Small intestine (tissue), 7 donors: ENCODE results near the gene PLA2G4B. TPM values are rescaled to one million over a fixed set of nuclear protein-coding genes. Genes with fewer than 3 reads are reported as not detected.

Experiments
- DNase-seq, 2 donors: peaks; one replicate each; pipeline versions ENCODE4 v3.0.0 to v3.0.0-alpha.2; 2013
- FAIRE-seq: peaks from 2 replicates; lab custom pipeline; 2012; peaks lifted over from hg19 to GRCh38; lab: Jason Lieb, UNC
- H3K27ac ChIP-seq, 3 donors: one replicate each; pipeline ENCODE4 v1.5.1; 2013; ENCODE audit warnings: low read length in 2 of 3, mild to moderate bottlenecking in 2 of 3, control low read depth in 1 of 3, inconsistent platforms in 1 of 3, low read depth in 1 of 3, moderate library complexity in 1 of 3
- H3K27me3 ChIP-seq, 3 donors: one replicate each; pipeline ENCODE4 v1.6.1; 2013; ENCODE audit warnings: low read length in 3 of 3, inconsistent platforms in 1 of 3; ENCODE audit not compliant: control insufficient read depth in 3 of 3, insufficient read depth in 3 of 3
- H3K36me3 ChIP-seq, 3 donors: one replicate each; pipeline ENCODE4 v1.6.1; 2013; ENCODE audit warnings: low read length in 3 of 3, inconsistent platforms in 1 of 3, low read depth in 1 of 3, mild to moderate bottlenecking in 1 of 3, moderate library complexity in 1 of 3; ENCODE audit not compliant: control insufficient read depth in 3 of 3, insufficient read depth in 2 of 3
- H3K4me1 ChIP-seq, 3 donors: one replicate each; pipeline ENCODE4 v1.6.1; 2013; ENCODE audit warnings: low read length in 2 of 3, inconsistent platforms in 1 of 3, low read depth in 1 of 3, mild to moderate bottlenecking in 1 of 3, moderate library complexity in 1 of 3; ENCODE audit not compliant: control insufficient read depth in 3 of 3, insufficient read depth in 2 of 3
- H3K4me3 ChIP-seq, 3 donors: one replicate each; pipeline ENCODE4 v1.5.1; 2013; ENCODE audit warnings: low read length in 3 of 3, control low read depth in 1 of 3, inconsistent platforms in 1 of 3, low read depth in 1 of 3, mild to moderate bottlenecking in 1 of 3, moderate library complexity in 1 of 3
- H3K9me3 ChIP-seq, 2 donors: one replicate each; pipeline ENCODE4 v1.6.1; 2013; ENCODE audit warnings: low read depth in 1 of 2, low read length in 1 of 2; ENCODE audit not compliant: control insufficient read depth in 2 of 2, insufficient read depth in 1 of 2
- WGBS, 3 donors: extraction: QIAGEN DNeasy Blood & Tissue Kit; methylation state at CpG; one replicate each; pipeline ENCODE4 v1.1.7; 2013; 5-methylcytosine and 5-hydroxymethylcytosine counted together
- polyA plus RNA-seq, 4 donors: library from polyadenylated mRNA; stranded (reverse) in 3 of 4; unstranded in 1 of 4; fragments of 200-250 nt in 3 of 4; fragments of 120-200 nt in 1 of 4; gene quantifications; one replicate each; pipeline versions ENCODE4 v1.2.1 to v1.2.3, GENCODE V29; 2013
- donor health status: healthy with polysubstance abuse.
- donor health status: control.
- donor health status: control.
- donor health status: Bipolar disorder and iron deficiency.
- donor health status: healthy.

The PLA2G4B gene
- polyA plus RNA-seq, 4 donors: 4.6 to 13.0 (median 10.2) TPM

- DNase-seq (peak; percentile 15 to 57), FAIRE-seq (no peak)
- Histone ChIP-seq H3K36me3 (peaks cover 0 to 30% (median 0%) of the 10 kb centered on the region in 3 donors), H3K4me3 (no peak overlapping the region), H3K27me3 (no peaks in the 10 kb centered on the region), H3K27ac (peak overlapping the region in 1 of 3 donors; percentile 4), H3K9me3 (no peaks in the 10 kb centered on the region), H3K4me1 (peaks cover 0 to 22% (median 5%) of the 10 kb centered on the region in 3 donors)
- 31 to 61% (median 57%) methylated on average over 24 of the region's 24 CpGs for WGBS, 3 donors
Observed at GRCh38 chr15:41894791-41895463, 56.3 kb downstream of the PLA2G4B start.

- Histone ChIP-seq H3K27ac (peak overlapping the region in 1 of 3 donors; percentile 4), H3K27me3 (no peaks in the 10 kb centered on the region), H3K4me1 (peaks cover 0 to 22% (median 5%) of the 10 kb centered on the region in 3 donors), H3K4me3 (no peak overlapping the region), H3K36me3 (peaks cover 0 to 36% (median 0%) of the 10 kb centered on the region in 3 donors), H3K9me3 (no peaks in the 10 kb centered on the region)
- FAIRE-seq (no peak), DNase-seq (no peak)
- 92 to 94% (median 92%) methylated on average over 11 of the region's 11 CpGs for WGBS, 3 donors
Observed at GRCh38 chr15:41895491-41895890, 56.8 kb downstream of the PLA2G4B start.

GRCh38 chr15:41895957-41896356, 57.3 kb downstream of the PLA2G4B start:
- H3K4me1 ChIP-seq: peaks cover 0 to 22% (median 5%) of the 10 kb centered on the region in 3 donors
- DNase-seq (no peak), FAIRE-seq (no peak)
- no peak overlapping the region for H3K27ac ChIP-seq
- H3K27me3 ChIP-seq: no peaks in the 10 kb centered on the region
- WGBS, 3 donors: 100% methylated on average over 1 of the region's 1 CpG
- no peak overlapping the region for H3K4me3 ChIP-seq
- peaks cover 0 to 41% (median 0%) of the 10 kb centered on the region in 3 donors for H3K36me3 ChIP-seq
- no peaks in the 10 kb centered on the region for H3K9me3 ChIP-seq

- 92 to 98% (median 94%) methylated on average over 6 of the region's 6 CpGs for WGBS, 3 donors
- Histone ChIP-seq H3K27ac (no peak overlapping the region), H3K36me3 (peaks cover 0 to 44% (median 0%) of the 10 kb centered on the region in 3 donors), H3K27me3 (no peaks in the 10 kb centered on the region), H3K9me3 (no peaks in the 10 kb centered on the region), H3K4me3 (no peak overlapping the region), H3K4me1 (peaks cover 0 to 22% (median 5%) of the 10 kb centered on the region in 3 donors)
- DNase-seq (no peak), FAIRE-seq (no peak)
Observed at GRCh38 chr15:41896566-41896965, 57.9 kb downstream of the PLA2G4B start.

- Histone ChIP-seq H3K4me1 (peaks cover 0 to 22% (median 5%) of the 10 kb centered on the region in 3 donors), H3K36me3 (peaks cover 0 to 48% (median 0%) of the 10 kb centered on the region in 3 donors), H3K9me3 (no peaks in the 10 kb centered on the region), H3K27ac (no peak overlapping the region), H3K4me3 (no peak overlapping the region), H3K27me3 (no peaks in the 10 kb centered on the region)
- WGBS, 3 donors: 76 to 95% (median 91%) methylated on average over 8 of the region's 8 CpGs
- DNase-seq (no peak), FAIRE-seq (no peak)
Observed at GRCh38 chr15:41897363-41897799, 58.7 kb downstream of the PLA2G4B start.

Other genes with a start within 250 kb of the PLA2G4B start
- 10 to 100 TPM in 1 of 4 donors, 1 to 10 TPM in 3; 1.4 to 21.0 (median 3.7) TPM for gene MGA, start 178.4 kb upstream of the PLA2G4B start, polyA plus RNA-seq
- gene MAPKBP1, start 64.4 kb upstream of the PLA2G4B start, polyA plus RNA-seq: 10 to 100 TPM in 3 of 4 donors, 1 to 10 TPM in 1; 8.3 to 30.2 (median 23.6) TPM
- gene JMJD7, start 10.8 kb upstream of the PLA2G4B start, polyA plus RNA-seq: 10 to 100 TPM in 2 of 4 donors, 1 to 10 TPM in 2; 6.8 to 11.4 (median 8.8) TPM
- 1 to 10 TPM in 1 of 4 donors, under 1 TPM in 3; 0.45 to 1.6 (median 0.57) TPM for gene SPTBN5, start 55.2 kb downstream of the PLA2G4B start, polyA plus RNA-seq
- gene EHD4, start 133.7 kb downstream of the PLA2G4B start, polyA plus RNA-seq: 10 to 100 TPM in 2 of 4 donors, 1 to 10 TPM in 2; 9.4 to 14.1 (median 11.5) TPM
- under 1 TPM in 2 of 4 donors, not detected in 2; 0.13 to 0.80 TPM for gene PLA2G4E, start 182.2 kb downstream of the PLA2G4B start, polyA plus RNA-seq